ENCODE results near the gene CEACAM16.

DNA sequence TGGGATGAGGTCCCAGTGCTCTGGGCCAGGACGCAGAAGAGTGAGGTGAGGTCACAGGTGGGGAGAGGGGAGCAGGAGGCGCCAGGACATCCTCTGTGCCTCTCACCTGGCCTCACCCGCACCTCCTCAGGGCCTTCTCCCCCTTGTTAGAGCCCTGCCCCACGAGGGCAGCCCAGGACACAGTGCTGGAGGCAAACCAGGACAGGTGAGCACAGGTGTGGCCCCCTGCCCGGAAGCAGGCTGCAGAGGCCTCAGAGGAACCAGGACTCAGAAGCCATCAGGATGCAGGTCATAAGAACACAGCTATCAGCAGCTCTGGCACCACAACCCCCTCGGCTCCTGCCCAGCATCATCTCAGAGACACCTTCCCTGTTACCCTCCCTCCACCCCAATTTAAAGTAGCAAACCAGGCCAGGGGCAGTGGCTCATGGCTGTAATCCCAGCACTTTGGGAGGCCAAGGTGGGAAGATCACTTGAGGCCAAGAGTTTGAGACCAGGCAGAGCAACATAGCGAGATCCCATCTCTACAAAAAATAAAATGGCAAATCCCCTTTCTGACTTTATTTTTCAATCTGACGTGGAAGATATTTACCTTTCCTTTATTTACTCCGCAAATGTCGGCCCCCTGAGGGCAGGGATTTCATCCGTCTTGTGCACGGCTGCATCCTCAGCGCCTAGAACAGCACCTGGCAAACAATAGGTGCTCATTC, at the start of gene CEACAM16:
- TF ChIP-seq CTCF (IDR thresholded peaks at IDR 0.05 in 2 of 3, conservative IDR thresholded peaks at IDR 0.05 in 1 of 3; ENCODE audit: borderline replicate concordance in 1 of 3, insufficient read depth in 1 of 3, low read depth in 2 of 3, low read length in 2 of 3) (no peak), CEBPB (IDR thresholded peaks at IDR 0.05; ENCODE audit: low read depth) (no peak), EZH2phosphoT487 (IDR thresholded peaks at IDR 0.05; ENCODE audit: borderline replicate concordance) (no peak), EZH2 (IDR thresholded peaks at IDR 0.05) (no peak)

Data from HCT116 (cell line).